ENCODE data around the gene TPSG1.
"Not testable (repeated sequence)": the region's sequence is repeated elsewhere in the genome, so short reads cannot be mapped to it uniquely, and the experiment has no call there.

GRCh38 chr16:1185460-1186207 is 39.4 kb downstream of the TPSG1 start:
- TF ChIP-seq CTCF, POLR2A (IDR thresholded peaks at IDR 0.05): not testable (repeated sequence)
